Transverse colon (tissue), 3 donors: Measurements from ENCODE around the gene HS3ST1.

Experiments used
- EP300 ChIP-seq: sonication (generic); formaldehyde crosslinking; IDR thresholded peaks from one replicate; pipeline ENCODE4 v1.6.1; 2017; ENCODE audit warnings: antibody characterized with exemption, low read depth
- POLR2AphosphoS5 ChIP-seq, 3 donors: sonication (generic); formaldehyde crosslinking; IDR thresholded peaks; one replicate each; pipeline ENCODE4 v1.6.1; 2016; ENCODE audit warnings: antibody characterized with exemption in 3 of 3

DNA sequence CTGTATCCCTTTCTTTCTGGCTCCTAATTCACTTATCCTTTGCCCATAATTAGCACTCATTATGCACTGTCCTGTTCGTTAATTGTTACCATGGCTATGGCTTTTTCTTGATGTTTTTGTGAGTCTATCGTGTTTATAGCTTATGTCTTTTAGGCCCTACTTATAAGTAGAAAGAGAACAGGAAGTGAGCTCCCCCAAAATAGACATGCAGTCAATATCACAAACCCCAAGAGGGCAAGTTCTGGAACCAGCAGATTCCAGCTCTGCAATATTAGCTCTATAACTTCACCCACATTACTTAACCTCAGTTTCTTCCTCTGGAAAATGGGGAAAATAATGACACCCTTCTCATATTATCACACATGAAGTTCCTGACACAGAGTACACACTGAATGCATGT, 7.4 kb upstream of the HS3ST1 start:
- no peak for TF ChIP-seq POLR2AphosphoS5 (IDR thresholded peaks at IDR 0.05)
- TF ChIP-seq EP300 = no peak
